Measurements from ENCODE around the gene COL26A1.
"Not testable (repeated sequence)": the region's sequence is repeated elsewhere in the genome, so short reads cannot be mapped to it uniquely, and the experiment has no call there.

Gene COL26A1

GRCh38 chr7:101550641-101551541 is 188.2 kb downstream of the COL26A1 start:
- no peak for DNase-seq (ENCODE audit: low read depth in 2 of 2)

- no peak for DNase-seq (ENCODE audit: low read depth in 2 of 2)
These were observed 190.5 kb downstream of the COL26A1 start for GRCh38 chr7:101553018-101553770.

- DNase-seq (ENCODE audit: low read depth in 2 of 2) = no peak
These were observed 191.2 kb downstream of the COL26A1 start for GRCh38 chr7:101553771-101554445.

GRCh38 chr7:101554584-101555268 is 192.1 kb downstream of the COL26A1 start:
- no peak for DNase-seq (ENCODE audit: low read depth in 2 of 2)

- no peak for DNase-seq (ENCODE audit: low read depth in 2 of 2)
These were observed 192.7 kb downstream of the COL26A1 start for GRCh38 chr7:101555269-101555920.

- DNase-seq (ENCODE audit: low read depth in 2 of 2) = no peak
These were observed 193.2 kb downstream of the COL26A1 start for GRCh38 chr7:101555921-101556275.

GRCh38 chr7:101556453-101556968 is 193.8 kb downstream of the COL26A1 start:
- DNase-seq (ENCODE audit: low read depth in 2 of 2) = no peak

- DNase-seq (ENCODE audit: low read depth in 2 of 2) = no peak
These were observed 194.7 kb downstream of the COL26A1 start for GRCh38 chr7:101557421-101557820.

- no peak for DNase-seq (ENCODE audit: low read depth in 2 of 2)
These were observed 195.5 kb downstream of the COL26A1 start for GRCh38 chr7:101557978-101558741.

- DNase-seq (ENCODE audit: low read depth in 2 of 2) = no peak
These were observed 196.2 kb downstream of the COL26A1 start for GRCh38 chr7:101558742-101559325.

- DNase-seq (ENCODE audit: low read depth in 2 of 2) = no peak
These were observed 196.9 kb downstream of the COL26A1 start for GRCh38 chr7:101559586-101559985.

GRCh38 chr7:101560021-101560420 is 197.3 kb downstream of the COL26A1 start:
- DNase-seq (ENCODE audit: low read depth in 2 of 2) = not testable (repeated sequence)

- no peak for DNase-seq (ENCODE audit: low read depth in 2 of 2)
These were observed 198.2 kb downstream of the COL26A1 start for GRCh38 chr7:101560856-101561255.

- DNase-seq (ENCODE audit: low read depth in 2 of 2) = not testable (repeated sequence)
These were observed 198.6 kb downstream of the COL26A1 start for GRCh38 chr7:101561293-101561692.

GRCh38 chr7:101562531-101563197 is 200.0 kb downstream of the COL26A1 start:
- no peak for DNase-seq (ENCODE audit: low read depth in 2 of 2)

GRCh38 chr7:101563198-101563901 is 200.7 kb downstream of the COL26A1 start:
- DNase-seq (ENCODE audit: low read depth in 2 of 2) = no peak

- no peak for DNase-seq (ENCODE audit: low read depth in 2 of 2)
These were observed 201.5 kb downstream of the COL26A1 start for GRCh38 chr7:101563943-101564777.

GRCh38 chr7:101564778-101565211 is 202.1 kb downstream of the COL26A1 start:
- no peak for DNase-seq (ENCODE audit: low read depth in 2 of 2)

Data from activated CD4-positive, alpha-beta T cell treated with anti-CD3 and anti-CD28 coated beads for 24 hours (primary cell).